ENCODE data around the gene ATG13.
"Not testable (repeated sequence)": the region's sequence is repeated elsewhere in the genome, so short reads cannot be mapped to it uniquely, and the experiment has no call there.

GRCh38 chr11:46717825-46718154 lies 100.4 kb downstream of the ATG13 start:
- TF ChIP-seq POLR2AphosphoS5 (IDR thresholded peaks at IDR 0.05); EP300 (conservative IDR thresholded peaks at IDR 0.05; ENCODE audit: poor library complexity, severe bottlenecking); MXI1 (conservative IDR thresholded peaks at IDR 0.05; ENCODE audit: poor library complexity, severe bottlenecking): not testable (repeated sequence)
- TF ChIP-seq, protein P1, sequence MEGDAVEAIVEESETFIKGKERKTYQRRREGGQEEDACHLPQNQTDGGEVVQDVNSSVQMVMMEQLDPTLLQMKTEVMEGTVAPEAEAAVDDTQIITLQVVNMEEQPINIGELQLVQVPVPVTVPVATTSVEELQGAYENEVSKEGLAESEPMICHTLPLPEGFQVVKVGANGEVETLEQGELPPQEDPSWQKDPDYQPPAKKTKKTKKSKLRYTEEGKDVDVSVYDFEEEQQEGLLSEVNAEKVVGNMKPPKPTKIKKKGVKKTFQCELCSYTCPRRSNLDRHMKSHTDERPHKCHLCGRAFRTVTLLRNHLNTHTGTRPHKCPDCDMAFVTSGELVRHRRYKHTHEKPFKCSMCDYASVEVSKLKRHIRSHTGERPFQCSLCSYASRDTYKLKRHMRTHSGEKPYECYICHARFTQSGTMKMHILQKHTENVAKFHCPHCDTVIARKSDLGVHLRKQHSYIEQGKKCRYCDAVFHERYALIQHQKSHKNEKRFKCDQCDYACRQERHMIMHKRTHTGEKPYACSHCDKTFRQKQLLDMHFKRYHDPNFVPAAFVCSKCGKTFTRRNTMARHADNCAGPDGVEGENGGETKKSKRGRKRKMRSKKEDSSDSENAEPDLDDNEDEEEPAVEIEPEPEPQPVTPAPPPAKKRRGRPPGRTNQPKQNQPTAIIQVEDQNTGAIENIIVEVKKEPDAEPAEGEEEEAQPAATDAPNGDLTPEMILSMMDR (IDR thresholded peaks at IDR 0.05; ENCODE audit: poor library complexity, severe bottlenecking) = not testable (repeated sequence)
